WERI-Rb-1 (cell line): ENCODE measurements around the gene STING1.

Experiments
- DNase-seq: peaks from one replicate; pipeline ENCODE4 v3.0.0-alpha.2; 2020
- H3K27ac ChIP-seq: fragments of 250-450 bp; sonication (Bioruptor Pico); 2 replicates; pipeline ENCODE4 v1.5.1; 2020; ENCODE audit warnings: mild to moderate bottlenecking, moderate library complexity
- H3K27me3 ChIP-seq: fragments of 250-450 bp; sonication (Bioruptor Pico); 2 replicates; pipeline ENCODE4 v1.5.1; 2021; ENCODE audit warnings: mild to moderate bottlenecking, low read depth, moderate library complexity; ENCODE audit not compliant: insufficient read depth, severe bottlenecking
- H3K36me3 ChIP-seq: fragments of 250-450 bp; sonication (Bioruptor Pico); 2 replicates; pipeline ENCODE4 v1.5.1; 2020; ENCODE audit warnings: mild to moderate bottlenecking, moderate library complexity
- H3K4me3 ChIP-seq: 2 replicates; pipeline ENCODE4 v1.5.1; 2011; ENCODE audit warnings: low read depth, mild to moderate bottlenecking, control low read depth, low read length
- H3K9me3 ChIP-seq: fragments of 250-450 bp; sonication (Bioruptor Pico); 2 replicates; pipeline ENCODE4 v1.5.1; 2021; ENCODE audit warnings: mild to moderate bottlenecking, moderate library complexity; ENCODE audit not compliant: severe bottlenecking
- CTCF ChIP-seq: IDR thresholded peaks from 2 replicates; pipeline ENCODE4 v1.5.1; 2011; ENCODE audit warnings: low read depth, mild to moderate bottlenecking, control low read depth, inconsistent platforms, low read length

Gene STING1

GRCh38 chr5:139524940-139525585 is 42.5 kb upstream of the STING1 start:
- Histone ChIP-seq H3K9me3 (no peaks in the 10 kb centered on the region), H3K36me3 (no peaks in the 10 kb centered on the region), H3K4me3 (no peak overlapping the region), H3K27ac (no peak overlapping the region), H3K27me3 (no peaks in the 10 kb centered on the region)
- no peak for DNase-seq
- no peak for TF ChIP-seq CTCF

- no peak for TF ChIP-seq CTCF
- no peaks in the 10 kb centered on the region for H3K27me3 ChIP-seq
- no peak overlapping the region for H3K27ac ChIP-seq
- no peaks in the 10 kb centered on the region for H3K9me3 ChIP-seq
- no peaks in the 10 kb centered on the region for H3K36me3 ChIP-seq
- DNase-seq: no peak
- no peak overlapping the region for H3K4me3 ChIP-seq
These were observed 41.9 kb upstream of the STING1 start for GRCh38 chr5:139524446-139524845.

- H3K27ac ChIP-seq: no peak overlapping the region
- no peak for TF ChIP-seq CTCF
These were observed 41.3 kb upstream of the STING1 start for GRCh38 chr5:139523635-139524445.

GRCh38 chr5:139517683-139518564 is 35.4 kb upstream of the STING1 start:
- no peaks in the 10 kb centered on the region for H3K27me3 ChIP-seq
- DNase-seq: peak; percentile 90
- peak overlapping the region; percentile 75 for H3K27ac ChIP-seq
- TF ChIP-seq CTCF: peak; percentile 95
- H3K9me3 ChIP-seq: no peaks in the 10 kb centered on the region
- peak overlapping the region; percentile 61 for H3K4me3 ChIP-seq
- no peaks in the 10 kb centered on the region for H3K36me3 ChIP-seq

More at GRCh38 chr5:139523635-139524445, 41.3 kb upstream of the STING1 start:
- Histone ChIP-seq H3K4me3 (no peak overlapping the region), H3K36me3 (no peaks in the 10 kb centered on the region), H3K27me3 (no peaks in the 10 kb centered on the region), H3K9me3 (no peaks in the 10 kb centered on the region)
- DNase-seq: no peak

GRCh38 chr5:139514486-139514856 is 31.9 kb upstream of the STING1 start:
- Histone ChIP-seq H3K36me3 (no peaks in the 10 kb centered on the region), H3K27me3 (no peaks in the 10 kb centered on the region), H3K9me3 (no peaks in the 10 kb centered on the region), H3K4me3 (no peak overlapping the region), H3K27ac (no peak overlapping the region)
- no peak for DNase-seq
- TF ChIP-seq CTCF: no peak
